ENCODE data around the gene NTSR1. TPM values are rescaled to one million over a fixed set of nuclear protein-coding genes. Genes with fewer than 3 reads are reported as not detected.

Gene NTSR1
- total and polyA plus RNA-seq, 2 donors (not counting 1 experiment from before 2014, with no cell fraction given) = not detected

- Histone ChIP-seq H3K27ac (ENCODE audit: low read length in 2 of 2) (no peak overlapping the region), H3K4me1 (ENCODE audit: control insufficient read depth in 2 of 2, insufficient read depth in 2 of 2, low read length in 2 of 2) (no peaks in the 10 kb centered on the region), H3K79me2 (ENCODE audit: control insufficient read depth, insufficient read depth, low read length) (no peaks in the 10 kb centered on the region), H3K9ac (ENCODE audit: low read length) (no peak overlapping the region), H3K9me3 (ENCODE audit: control extremely low read depth in 1 of 3, control insufficient read depth in 2 of 3, insufficient read depth in 1 of 3, low read length in 2 of 3) (peaks cover 0 to 27% (median 20%) of the 10 kb centered on the region in 3 donors), H3K4me3 (ENCODE audit: control extremely low read depth in 1 of 5, extremely low read depth in 1 of 5, insufficient read depth in 1 of 5, low read depth in 2 of 5, low read length in 4 of 5) (no peak overlapping the region), H4K20me1 (ENCODE audit: control insufficient read depth, insufficient read depth, low read length, poor library complexity, severe bottlenecking) (no peaks in the 10 kb centered on the region), H2AFZ (ENCODE audit: insufficient read depth, low read depth, low read length, poor library complexity, severe bottlenecking) (no peak overlapping the region), H3K4me2 (replicated peaks; ENCODE audit: low read depth, low read length, poor library complexity, severe bottlenecking) (no peak overlapping the region), H3K36me3 (replicated peaks in 1 of 2; ENCODE audit: control extremely low read depth in 1 of 2, control insufficient read depth in 1 of 2, extremely low read depth in 1 of 2, insufficient read depth in 2 of 2, low read length in 1 of 2) (no peaks in the 10 kb centered on the region), H3K27me3 (replicated peaks in 1 of 4; ENCODE audit: control extremely low read depth in 1 of 4, control insufficient read depth in 3 of 4, insufficient read depth in 4 of 4, low read length in 3 of 4) (peaks cover 0 to 34% (median 2%) of the 10 kb centered on the region in 4 experiments)
- intact Hi-C loops (cut with micrococcal nuclease) = no loop called here
- no peak for TF ChIP-seq EZH2 (IDR thresholded peaks at IDR 0.05; ENCODE audit: borderline replicate concordance, insufficient read depth, low read depth, low read length, poor library complexity, severe bottlenecking)
- DNase-seq = no peak
- Mint-ChIP-seq H3K9me3 (ENCODE audit: insufficient read depth) (peaks cover 21% of the 10 kb centered on the region), H3K4me3 (no peak overlapping the region), H3K27me3 (peaks cover 32% of the 10 kb centered on the region), H3K4me1 (no peaks in the 10 kb centered on the region), H3K27ac (no peak overlapping the region)
- WGBS (ENCODE audit: insufficient coverage) = 71% methylated on average over 3 of the region's 7 CpGs
- ChIA-PET CTCF (no interaction called here), POLR2A (no interaction called here)
- no peak for ATAC-seq (ENCODE audit: low read depth)
Measured at GRCh38 chr20:62721511-62722370, 13.1 kb downstream of the NTSR1 start.

GRCh38 chr20:62722627-62723026 is 14.0 kb downstream of the NTSR1 start:
- POLR2A ChIA-PET = no interaction called here

More at GRCh38 chr20:62722627-62723026, 14.0 kb downstream of the NTSR1 start:
- no peaks in the 10 kb centered on the region for H3K4me1 Mint-ChIP-seq
- H3K4me1 ChIP-seq (ENCODE audit: control insufficient read depth in 2 of 2, insufficient read depth in 2 of 2, low read length in 2 of 2) = no peaks in the 10 kb centered on the region
- no peak overlapping the region for H3K4me2 ChIP-seq (replicated peaks; ENCODE audit: low read depth, low read length, poor library complexity, severe bottlenecking)
- H3K27me3 ChIP-seq (replicated peaks in 1 of 4; ENCODE audit: control extremely low read depth in 1 of 4, control insufficient read depth in 3 of 4, insufficient read depth in 4 of 4, low read length in 3 of 4) = peaks cover 0 to 33% (median 2%) of the 10 kb centered on the region in 4 experiments
- CTCF ChIA-PET = interaction anchor here (0.6 kb wide), 1 partner anchor 122 kb away, joined by 3 read pairs; no protein-coding TSS in a partner anchor
- H4K20me1 ChIP-seq (ENCODE audit: control insufficient read depth, insufficient read depth, low read length, poor library complexity, severe bottlenecking) = no peaks in the 10 kb centered on the region
- H3K36me3 ChIP-seq (replicated peaks in 1 of 2; ENCODE audit: control extremely low read depth in 1 of 2, control insufficient read depth in 1 of 2, extremely low read depth in 1 of 2, insufficient read depth in 2 of 2, low read length in 1 of 2) = no peaks in the 10 kb centered on the region
- H3K79me2 ChIP-seq (ENCODE audit: control insufficient read depth, insufficient read depth, low read length) = no peaks in the 10 kb centered on the region
- peaks cover 0 to 27% (median 20%) of the 10 kb centered on the region in 3 donors for H3K9me3 ChIP-seq (ENCODE audit: control extremely low read depth in 1 of 3, control insufficient read depth in 2 of 3, insufficient read depth in 1 of 3, low read length in 2 of 3)
- H3K4me3 ChIP-seq (ENCODE audit: control extremely low read depth in 1 of 5, extremely low read depth in 1 of 5, insufficient read depth in 1 of 5, low read depth in 2 of 5, low read length in 4 of 5) = no peak overlapping the region
- H3K4me3 Mint-ChIP-seq = no peak overlapping the region
- WGBS (ENCODE audit: insufficient coverage) = 96% methylated on average over 3 of the region's 6 CpGs
- no peak for DNase-seq
- no peak overlapping the region for H3K27ac ChIP-seq (ENCODE audit: low read length in 2 of 2)
- ATAC-seq (ENCODE audit: low read depth) = no peak
- no peak overlapping the region for H2AFZ ChIP-seq (ENCODE audit: insufficient read depth, low read depth, low read length, poor library complexity, severe bottlenecking)
- intact Hi-C loops (cut with micrococcal nuclease) = no loop called here
- H3K27me3 Mint-ChIP-seq = peaks cover 31% of the 10 kb centered on the region
- peaks cover 21% of the 10 kb centered on the region for H3K9me3 Mint-ChIP-seq (ENCODE audit: insufficient read depth)
- H3K9ac ChIP-seq (ENCODE audit: low read length) = no peak overlapping the region
- TF ChIP-seq CTCF (IDR thresholded peaks at IDR 0.05) (no peak), EZH2 (IDR thresholded peaks at IDR 0.05; ENCODE audit: borderline replicate concordance, insufficient read depth, low read depth, low read length, poor library complexity, severe bottlenecking) (no peak)
- no peak overlapping the region for H3K27ac Mint-ChIP-seq

Data from B cell (primary cell).